HTERT RPE-1 (cell line): ENCODE results near the gene EIPR1.

Experiments used
- in situ Hi-C: fragments of 300-500 bp; cut with MboI; formaldehyde crosslinking; loops from 4 replicates; pipeline ENCODE4 v1.14.3; 2020; ENCODE audit warnings: low sequenced_read_pairs

The EIPR1 gene

GRCh38 chr2:3223080-3223923, 154.3 kb downstream of the EIPR1 start:
- in situ Hi-C loops, result no loop called here

- in situ Hi-C loops, result no loop called here
Observed at GRCh38 chr2:3222636-3223035, 155.0 kb downstream of the EIPR1 start.

- in situ Hi-C loops, result no loop called here
Observed at GRCh38 chr2:3219536-3219935, 158.1 kb downstream of the EIPR1 start.

- in situ Hi-C loops, result no loop called here
Observed at GRCh38 chr2:3217646-3218045, 160.0 kb downstream of the EIPR1 start.

GRCh38 chr2:3216841-3217495, 160.7 kb downstream of the EIPR1 start:
- in situ Hi-C loops, result no loop called here

- in situ Hi-C loops, result no loop called here
Observed at GRCh38 chr2:3214806-3215404, 162.7 kb downstream of the EIPR1 start.

- in situ Hi-C loops, result no loop called here
Observed at GRCh38 chr2:3214065-3214464, 163.6 kb downstream of the EIPR1 start.

- in situ Hi-C loops, result no loop called here
Observed at GRCh38 chr2:3212984-3213383, 164.6 kb downstream of the EIPR1 start.

GRCh38 chr2:3212061-3212362, 165.6 kb downstream of the EIPR1 start:
- in situ Hi-C loops, result no loop called here

- in situ Hi-C loops, result no loop called here
Observed at GRCh38 chr2:3211256-3212060, 166.2 kb downstream of the EIPR1 start.

- in situ Hi-C loops, result no loop called here
Observed at GRCh38 chr2:3210257-3210656, 167.4 kb downstream of the EIPR1 start.

- in situ Hi-C loops, result no loop called here
Observed at GRCh38 chr2:3209258-3209657, 168.4 kb downstream of the EIPR1 start.

- in situ Hi-C loops, result no loop called here
Observed at GRCh38 chr2:3208591-3208990, 169.0 kb downstream of the EIPR1 start.

GRCh38 chr2:3208179-3208578, 169.4 kb downstream of the EIPR1 start:
- in situ Hi-C loops, result no loop called here

GRCh38 chr2:3207091-3207491, 170.5 kb downstream of the EIPR1 start:
- in situ Hi-C loops, result no loop called here

- in situ Hi-C loops, result no loop called here
Observed at GRCh38 chr2:3205845-3206244, 171.8 kb downstream of the EIPR1 start.

GRCh38 chr2:3204031-3204821, 173.4 kb downstream of the EIPR1 start:
- in situ Hi-C loops, result no loop called here

GRCh38 chr2:3203497-3204019, 174.1 kb downstream of the EIPR1 start:
- in situ Hi-C loops, result no loop called here

GRCh38 chr2:3202926-3203325, 174.7 kb downstream of the EIPR1 start:
- in situ Hi-C loops, result no loop called here

GRCh38 chr2:3201281-3201680, 176.3 kb downstream of the EIPR1 start:
- in situ Hi-C loops, result no loop called here
